ENCODE data around the gene MACROD1.

MACROD1 gene

GRCh38 chr11:64107303-64107702 is 58.6 kb downstream of the MACROD1 start:
- no peak overlapping the region for H3K4me3 ChIP-seq (ENCODE audit: low read length)
- H3K27me3 ChIP-seq (ENCODE audit: control insufficient read depth, insufficient read depth, low read length), result no peaks in the 10 kb centered on the region; the same call in 1 of the 2 replicates
- no peak for DNase-seq (ENCODE audit: low read depth, low spot score)
- no peak overlapping the region for H3K27ac ChIP-seq (ENCODE audit: low read length)
- no peaks in the 10 kb centered on the region for H3K9me3 ChIP-seq (ENCODE audit: control insufficient read depth, insufficient read depth, low read length)
- H3K36me3 ChIP-seq (ENCODE audit: control insufficient read depth, insufficient read depth, low read length), result no peaks in the 10 kb centered on the region
- whole genome bisulfite sequencing (ENCODE audit: insufficient coverage, insufficient read length), result no CpG with 5 or more reads among the region's 9 CpGs
- H3K4me1 ChIP-seq (ENCODE audit: control insufficient read depth, insufficient read depth, low read length), result no peaks in the 10 kb centered on the region

- Histone ChIP-seq H3K9me3 (ENCODE audit: control insufficient read depth, insufficient read depth, low read length) (no peaks in the 10 kb centered on the region), H3K4me1 (ENCODE audit: control insufficient read depth, insufficient read depth, low read length) (no peaks in the 10 kb centered on the region), H3K36me3 (ENCODE audit: control insufficient read depth, insufficient read depth, low read length) (no peaks in the 10 kb centered on the region), H3K27me3 (ENCODE audit: control insufficient read depth, insufficient read depth, low read length) (peaks cover 4% of the 10 kb centered on the region; the same call in 1 of the 2 replicates), H3K27ac (ENCODE audit: low read length) (no peak overlapping the region), H3K4me3 (ENCODE audit: low read length) (no peak overlapping the region)
- no peak for DNase-seq (ENCODE audit: low read depth, low spot score)
- no CpG with 5 or more reads among the region's 5 CpGs for WGBS (ENCODE audit: insufficient coverage, insufficient read length)
Measured at GRCh38 chr11:64104632-64105031, 61.3 kb downstream of the MACROD1 start.

- Histone ChIP-seq H3K27ac (ENCODE audit: low read length) (no peak overlapping the region), H3K4me1 (ENCODE audit: control insufficient read depth, insufficient read depth, low read length) (no peaks in the 10 kb centered on the region), H3K36me3 (ENCODE audit: control insufficient read depth, insufficient read depth, low read length) (no peaks in the 10 kb centered on the region), H3K9me3 (ENCODE audit: control insufficient read depth, insufficient read depth, low read length) (no peaks in the 10 kb centered on the region), H3K27me3 (ENCODE audit: control insufficient read depth, insufficient read depth, low read length) (peaks cover 4% of the 10 kb centered on the region; the same call in 1 of the 2 replicates), H3K4me3 (ENCODE audit: low read length) (no peak overlapping the region)
- DNase-seq (ENCODE audit: low read depth, low spot score), result no peak
- no CpG with 5 or more reads among the region's 13 CpGs for WGBS (ENCODE audit: insufficient coverage, insufficient read length)
Measured at GRCh38 chr11:64103277-64103985, 62.5 kb downstream of the MACROD1 start.

GRCh38 chr11:64102005-64102738 is 63.7 kb downstream of the MACROD1 start:
- Histone ChIP-seq H3K27me3 (ENCODE audit: control insufficient read depth, insufficient read depth, low read length) (peaks cover 4% of the 10 kb centered on the region; the same call in 1 of the 2 replicates), H3K4me3 (ENCODE audit: low read length) (no peak overlapping the region), H3K27ac (ENCODE audit: low read length) (no peak overlapping the region), H3K4me1 (ENCODE audit: control insufficient read depth, insufficient read depth, low read length) (no peaks in the 10 kb centered on the region), H3K36me3 (ENCODE audit: control insufficient read depth, insufficient read depth, low read length) (no peaks in the 10 kb centered on the region), H3K9me3 (ENCODE audit: control insufficient read depth, insufficient read depth, low read length) (no peaks in the 10 kb centered on the region)
- WGBS (ENCODE audit: insufficient coverage, insufficient read length), result no CpG with 5 or more reads among the region's 15 CpGs
- DNase-seq (ENCODE audit: low read depth, low spot score), result no peak

- H3K36me3 ChIP-seq (ENCODE audit: control insufficient read depth, insufficient read depth, low read length), result no peaks in the 10 kb centered on the region
- H3K27ac ChIP-seq (ENCODE audit: low read length), result no peak overlapping the region
- no peaks in the 10 kb centered on the region for H3K4me1 ChIP-seq (ENCODE audit: control insufficient read depth, insufficient read depth, low read length)
- no peaks in the 10 kb centered on the region for H3K9me3 ChIP-seq (ENCODE audit: control insufficient read depth, insufficient read depth, low read length)
- WGBS (ENCODE audit: insufficient coverage, insufficient read length), result no CpG with 5 or more reads among the region's 19 CpGs
- DNase-seq (ENCODE audit: low read depth, low spot score), result no peak
- no peak overlapping the region for H3K4me3 ChIP-seq (ENCODE audit: low read length)
- peaks cover 4% of the 10 kb centered on the region; the same call in 1 of the 2 replicates for H3K27me3 ChIP-seq (ENCODE audit: control insufficient read depth, insufficient read depth, low read length)
Measured at GRCh38 chr11:64101461-64101860, 64.5 kb downstream of the MACROD1 start.

GRCh38 chr11:64100782-64101353 is 65.0 kb downstream of the MACROD1 start:
- no peak for DNase-seq (ENCODE audit: low read depth, low spot score)
- Histone ChIP-seq H3K4me3 (ENCODE audit: low read length) (no peak overlapping the region), H3K9me3 (ENCODE audit: control insufficient read depth, insufficient read depth, low read length) (no peaks in the 10 kb centered on the region), H3K36me3 (ENCODE audit: control insufficient read depth, insufficient read depth, low read length) (no peaks in the 10 kb centered on the region), H3K4me1 (ENCODE audit: control insufficient read depth, insufficient read depth, low read length) (no peaks in the 10 kb centered on the region), H3K27ac (ENCODE audit: low read length) (no peak overlapping the region), H3K27me3 (ENCODE audit: control insufficient read depth, insufficient read depth, low read length) (peaks cover 4% of the 10 kb centered on the region; the same call in 1 of the 2 replicates)
- no CpG with 5 or more reads among the region's 7 CpGs for WGBS (ENCODE audit: insufficient coverage, insufficient read length)

- DNase-seq (ENCODE audit: low read depth, low spot score), result no peak
Measured at GRCh38 chr11:64100360-64100759, 65.6 kb downstream of the MACROD1 start.

GRCh38 chr11:64099436-64099835 is 66.5 kb downstream of the MACROD1 start:
- Histone ChIP-seq H3K36me3 (ENCODE audit: control insufficient read depth, insufficient read depth, low read length) (no peaks in the 10 kb centered on the region), H3K27me3 (ENCODE audit: control insufficient read depth, insufficient read depth, low read length) (peaks cover 4% of the 10 kb centered on the region; the same call in 1 of the 2 replicates), H3K4me3 (ENCODE audit: low read length) (no peak overlapping the region), H3K27ac (ENCODE audit: low read length) (no peak overlapping the region), H3K4me1 (ENCODE audit: control insufficient read depth, insufficient read depth, low read length) (no peaks in the 10 kb centered on the region), H3K9me3 (ENCODE audit: control insufficient read depth, insufficient read depth, low read length) (no peaks in the 10 kb centered on the region)
- 100% methylated on average over 4 of the region's 4 CpGs for whole genome bisulfite sequencing (ENCODE audit: insufficient coverage, insufficient read length)
- DNase-seq (ENCODE audit: low read depth, low spot score), result no peak

More at GRCh38 chr11:64100360-64100759, 65.6 kb downstream of the MACROD1 start:
- Histone ChIP-seq H3K36me3 (ENCODE audit: control insufficient read depth, insufficient read depth, low read length) (no peaks in the 10 kb centered on the region), H3K4me1 (ENCODE audit: control insufficient read depth, insufficient read depth, low read length) (no peaks in the 10 kb centered on the region), H3K9me3 (ENCODE audit: control insufficient read depth, insufficient read depth, low read length) (no peaks in the 10 kb centered on the region), H3K27me3 (ENCODE audit: control insufficient read depth, insufficient read depth, low read length) (peaks cover 4% of the 10 kb centered on the region; the same call in 1 of the 2 replicates), H3K4me3 (ENCODE audit: low read length) (no peak overlapping the region), H3K27ac (ENCODE audit: low read length) (no peak overlapping the region)
- WGBS (ENCODE audit: insufficient coverage, insufficient read length), result no CpG with 5 or more reads among the region's 8 CpGs

- no peak overlapping the region for H3K27ac ChIP-seq (ENCODE audit: low read length)
- no peak overlapping the region for H3K4me3 ChIP-seq (ENCODE audit: low read length)
- WGBS (ENCODE audit: insufficient coverage, insufficient read length), result no CpG with 5 or more reads among the region's 6 CpGs
- no peak for DNase-seq (ENCODE audit: low read depth, low spot score)
- no peaks in the 10 kb centered on the region for H3K4me1 ChIP-seq (ENCODE audit: control insufficient read depth, insufficient read depth, low read length)
- no peaks in the 10 kb centered on the region for H3K36me3 ChIP-seq (ENCODE audit: control insufficient read depth, insufficient read depth, low read length)
- H3K27me3 ChIP-seq (ENCODE audit: control insufficient read depth, insufficient read depth, low read length), result peaks cover 4% of the 10 kb centered on the region; the same call in 1 of the 2 replicates
- no peaks in the 10 kb centered on the region for H3K9me3 ChIP-seq (ENCODE audit: control insufficient read depth, insufficient read depth, low read length)
Measured at GRCh38 chr11:64098318-64098831, 67.5 kb downstream of the MACROD1 start.
